Measurements from ENCODE around the gene ADD2.

The ADD2 gene

GRCh38 chr2:70697603-70698383 is 70.2 kb downstream of the ADD2 start:
- no peak overlapping the region for H3K27ac Mint-ChIP-seq
- H3K4me3 Mint-ChIP-seq = no peak overlapping the region
- H3K9me3 Mint-ChIP-seq = no peaks in the 10 kb centered on the region
- H3K4me1 Mint-ChIP-seq (ENCODE audit: low read depth) = no peaks in the 10 kb centered on the region
- H3K36me3 Mint-ChIP-seq (ENCODE audit: low read depth) = no peaks in the 10 kb centered on the region
- peaks cover under 1% of the 10 kb centered on the region for H3K27me3 Mint-ChIP-seq (ENCODE audit: low read depth)

GRCh38 chr2:70696142-70696541 is 71.9 kb downstream of the ADD2 start:
- H3K9me3 Mint-ChIP-seq = no peaks in the 10 kb centered on the region
- no peak overlapping the region for H3K27ac Mint-ChIP-seq
- no peaks in the 10 kb centered on the region for H3K27me3 Mint-ChIP-seq (ENCODE audit: low read depth)
- H3K36me3 Mint-ChIP-seq (ENCODE audit: low read depth) = no peaks in the 10 kb centered on the region
- H3K4me3 Mint-ChIP-seq = no peak overlapping the region
- no peaks in the 10 kb centered on the region for H3K4me1 Mint-ChIP-seq (ENCODE audit: low read depth)

GRCh38 chr2:70692256-70692655 is 75.7 kb downstream of the ADD2 start:
- no peak overlapping the region for H3K4me3 Mint-ChIP-seq
- H3K4me1 Mint-ChIP-seq (ENCODE audit: low read depth) = no peaks in the 10 kb centered on the region
- peaks cover 2% of the 10 kb centered on the region for H3K36me3 Mint-ChIP-seq (ENCODE audit: low read depth)
- no peak overlapping the region for H3K27ac Mint-ChIP-seq
- no peaks in the 10 kb centered on the region for H3K27me3 Mint-ChIP-seq (ENCODE audit: low read depth)
- H3K9me3 Mint-ChIP-seq = no peaks in the 10 kb centered on the region

GRCh38 chr2:70691497-70692140 is 76.4 kb downstream of the ADD2 start:
- H3K27ac Mint-ChIP-seq = no peak overlapping the region
- H3K4me3 Mint-ChIP-seq = no peak overlapping the region
- H3K9me3 Mint-ChIP-seq = no peaks in the 10 kb centered on the region
- H3K36me3 Mint-ChIP-seq (ENCODE audit: low read depth) = peaks cover 3% of the 10 kb centered on the region
- H3K27me3 Mint-ChIP-seq (ENCODE audit: low read depth) = no peaks in the 10 kb centered on the region
- peaks cover 2% of the 10 kb centered on the region for H3K4me1 Mint-ChIP-seq (ENCODE audit: low read depth)

GRCh38 chr2:70690846-70691245 is 77.2 kb downstream of the ADD2 start:
- Mint-ChIP-seq H3K4me1 (ENCODE audit: low read depth) (peaks cover 2% of the 10 kb centered on the region), H3K27ac (no peak overlapping the region), H3K36me3 (ENCODE audit: low read depth) (peaks cover 3% of the 10 kb centered on the region), H3K4me3 (no peak overlapping the region), H3K9me3 (no peaks in the 10 kb centered on the region), H3K27me3 (ENCODE audit: low read depth) (no peaks in the 10 kb centered on the region)

- Mint-ChIP-seq H3K27me3 (ENCODE audit: low read depth) (no peaks in the 10 kb centered on the region), H3K27ac (no peak overlapping the region), H3K36me3 (ENCODE audit: low read depth) (peaks cover 3% of the 10 kb centered on the region), H3K4me3 (no peak overlapping the region), H3K9me3 (no peaks in the 10 kb centered on the region), H3K4me1 (ENCODE audit: low read depth) (peaks cover 2% of the 10 kb centered on the region)
These were observed 79.6 kb downstream of the ADD2 start for GRCh38 chr2:70688427-70688826.

- no peaks in the 10 kb centered on the region for H3K27me3 Mint-ChIP-seq (ENCODE audit: low read depth)
- no peaks in the 10 kb centered on the region for H3K9me3 Mint-ChIP-seq
- no peak overlapping the region for H3K4me3 Mint-ChIP-seq
- H3K36me3 Mint-ChIP-seq (ENCODE audit: low read depth) = peaks cover 3% of the 10 kb centered on the region
- H3K4me1 Mint-ChIP-seq (ENCODE audit: low read depth) = peaks cover 2% of the 10 kb centered on the region
- peak overlapping the region; percentile 60 for H3K27ac Mint-ChIP-seq
These were observed 80.6 kb downstream of the ADD2 start for GRCh38 chr2:70687461-70687795.

- H3K27ac Mint-ChIP-seq = no peak overlapping the region
- no peaks in the 10 kb centered on the region for H3K9me3 Mint-ChIP-seq
- no peaks in the 10 kb centered on the region for H3K27me3 Mint-ChIP-seq (ENCODE audit: low read depth)
- peaks cover 2% of the 10 kb centered on the region for H3K4me1 Mint-ChIP-seq (ENCODE audit: low read depth)
- peaks cover 3% of the 10 kb centered on the region for H3K36me3 Mint-ChIP-seq (ENCODE audit: low read depth)
- no peak overlapping the region for H3K4me3 Mint-ChIP-seq
These were observed 81.2 kb downstream of the ADD2 start for GRCh38 chr2:70686577-70687460.

GRCh38 chr2:70685771-70686171 is 82.2 kb downstream of the ADD2 start:
- H3K27me3 Mint-ChIP-seq (ENCODE audit: low read depth) = no peaks in the 10 kb centered on the region
- H3K4me3 Mint-ChIP-seq = no peak overlapping the region
- peaks cover 2% of the 10 kb centered on the region for H3K4me1 Mint-ChIP-seq (ENCODE audit: low read depth)
- no peaks in the 10 kb centered on the region for H3K9me3 Mint-ChIP-seq
- H3K36me3 Mint-ChIP-seq (ENCODE audit: low read depth) = peaks cover 3% of the 10 kb centered on the region
- no peak overlapping the region for H3K27ac Mint-ChIP-seq

GRCh38 chr2:70684846-70685622 is 83.0 kb downstream of the ADD2 start:
- Mint-ChIP-seq H3K4me1 (ENCODE audit: low read depth) (peaks cover 2% of the 10 kb centered on the region), H3K27ac (no peak overlapping the region), H3K36me3 (ENCODE audit: low read depth) (peaks cover 3% of the 10 kb centered on the region), H3K4me3 (no peak overlapping the region), H3K27me3 (ENCODE audit: low read depth) (no peaks in the 10 kb centered on the region), H3K9me3 (no peaks in the 10 kb centered on the region)

- peaks cover 2% of the 10 kb centered on the region for H3K4me1 Mint-ChIP-seq (ENCODE audit: low read depth)
- H3K9me3 Mint-ChIP-seq = no peaks in the 10 kb centered on the region
- no peak overlapping the region for H3K4me3 Mint-ChIP-seq
- peaks cover 3% of the 10 kb centered on the region for H3K36me3 Mint-ChIP-seq (ENCODE audit: low read depth)
- H3K27me3 Mint-ChIP-seq (ENCODE audit: low read depth) = no peaks in the 10 kb centered on the region
- H3K27ac Mint-ChIP-seq = no peak overlapping the region
These were observed 84.5 kb downstream of the ADD2 start for GRCh38 chr2:70683455-70683854.

GRCh38 chr2:70680735-70681134 is 87.3 kb downstream of the ADD2 start:
- Mint-ChIP-seq H3K27ac (no peak overlapping the region), H3K36me3 (ENCODE audit: low read depth) (no peaks in the 10 kb centered on the region)

GRCh38 chr2:70679259-70679658 is 88.7 kb downstream of the ADD2 start:
- Mint-ChIP-seq H3K36me3 (ENCODE audit: low read depth) (no peaks in the 10 kb centered on the region), H3K4me3 (no peak overlapping the region), H3K4me1 (ENCODE audit: low read depth) (no peaks in the 10 kb centered on the region), H3K9me3 (no peaks in the 10 kb centered on the region), H3K27me3 (ENCODE audit: low read depth) (no peaks in the 10 kb centered on the region), H3K27ac (no peak overlapping the region)

More at GRCh38 chr2:70680735-70681134, 87.3 kb downstream of the ADD2 start:
- H3K27me3 Mint-ChIP-seq (ENCODE audit: low read depth) = no peaks in the 10 kb centered on the region
- no peaks in the 10 kb centered on the region for H3K9me3 Mint-ChIP-seq
- H3K4me1 Mint-ChIP-seq (ENCODE audit: low read depth) = no peaks in the 10 kb centered on the region
- H3K4me3 Mint-ChIP-seq = no peak overlapping the region

GRCh38 chr2:70678576-70679143 is 89.3 kb downstream of the ADD2 start:
- Mint-ChIP-seq H3K4me3 (no peak overlapping the region), H3K9me3 (no peaks in the 10 kb centered on the region), H3K27me3 (ENCODE audit: low read depth) (no peaks in the 10 kb centered on the region), H3K36me3 (ENCODE audit: low read depth) (no peaks in the 10 kb centered on the region), H3K4me1 (ENCODE audit: low read depth) (no peaks in the 10 kb centered on the region), H3K27ac (no peak overlapping the region)
